ENCODE measurements around the gene CCDC12. TPM values are rescaled to one million over a fixed set of nuclear protein-coding genes. Genes with fewer than 3 reads are reported as not detected.

The CCDC12 gene
- total and polyA plus RNA-seq, 2 of the 13 experiments (the other 11 are each of a cell fraction or from before 2014, with no cell fraction given), result 30.1 to 49.5 TPM

GRCh38 chr3:47015151-47015550 is 38.6 kb upstream of the CCDC12 start:
- FAIRE-seq (no peak), DNase-seq (ENCODE audit: low spot score) (no peak), ATAC-seq (no peak)
- H3K9ac ChIP-seq (ENCODE audit: insufficient read depth, low read depth, low read length), result no peak overlapping the region
- TF ChIP-seq ZNF598 (CRISPR knock-in tag; IDR thresholded peaks at IDR 0.05; ENCODE audit: borderline replicate concordance) (no peak), SOX5 (CRISPR knock-in tag; IDR thresholded peaks at IDR 0.05; ENCODE audit: borderline replicate concordance) (no peak), ZMYM3 (CRISPR knock-in tag; IDR thresholded peaks at IDR 0.05) (no peak), ZNF354B (CRISPR knock-in tag; IDR thresholded peaks at IDR 0.05) (no peak), ARID4A (CRISPR knock-in tag; IDR thresholded peaks at IDR 0.05; ENCODE audit: borderline replicate concordance) (no peak)
- no peaks in the 10 kb centered on the region for H3K79me2 ChIP-seq (ENCODE audit: insufficient read depth, low read length)
- in situ Hi-C loops (cut with HindIII; ENCODE audit: extremely low pct_ligation_motif_present, low pct_unique_long_range_greater_than_20kb), result no loop called here
- CTCF ChIA-PET (ENCODE audit: low intra/inter-chr PET ratio, low total read pairs), result no interaction called here
- no peak overlapping the region for H2AFZ ChIP-seq (ENCODE audit: low read length)
- H4K20me1 ChIP-seq (ENCODE audit: insufficient read depth, low read length), result peaks cover 4% of the 10 kb centered on the region; the same call in 1 of the 2 replicates
- H3K4me2 ChIP-seq (ENCODE audit: low read depth, low read length), result no peak overlapping the region
- H3K27me3 ChIP-seq (ENCODE audit: control insufficient read depth in 1 of 2, insufficient read depth in 2 of 2, low read length in 2 of 2), result no peaks in the 10 kb centered on the region
- POLR2A ChIA-PET, result no interaction called here
- H3K4me1 ChIP-seq (ENCODE audit: insufficient read depth, low read length), result peaks cover 42% of the 10 kb centered on the region
- intact Hi-C loops (cut with micrococcal nuclease; ENCODE audit: unreplicated experiment), result loop anchor here (10.0 kb wide), 1 partner anchor 50 kb away; no protein-coding TSS in a partner anchor
- no peaks in the 10 kb centered on the region for H3K9me3 ChIP-seq (ENCODE audit: low read length)
- H3K4me3 ChIP-seq (replicated peaks in 1 of 3; ENCODE audit: insufficient read depth in 1 of 3, low read depth in 2 of 3, low read length in 3 of 3), result no peak overlapping the region
- peaks cover 15 to 43% of the 10 kb centered on the region in 2 experiments for H3K36me3 ChIP-seq (replicated peaks in 1 of 2; ENCODE audit: control insufficient read depth in 1 of 2, insufficient read depth in 2 of 2, low read length in 2 of 2)
- no peak overlapping the region for H3K27ac ChIP-seq (ENCODE audit: extremely low read length, insufficient read depth, low read length)
- BruUV-seq (replicated peaks), result no TSS peak
